PFSK-1 (cell line): ENCODE data around the gene FOXP4.

Experiments used
- FOXP2 ChIP-seq: optimal IDR thresholded peaks from 2 replicates; pipeline ENCODE3; 2011; ENCODE audit warnings: borderline replicate concordance, control low read depth, inconsistent platforms; ENCODE audit not compliant: insufficient read depth; ENCODE audit errors: extremely low read length, extremely low read depth
- POLR2AphosphoS5 ChIP-seq: IDR thresholded peaks from 2 replicates; pipeline ENCODE4 v1.6.1; 2012; ENCODE audit warnings: low read depth, mild to moderate bottlenecking, control low read depth, low read length, moderate library complexity
- SIN3A ChIP-seq: IDR thresholded peaks from 2 replicates; pipeline ENCODE4 v1.6.1; 2012; ENCODE audit warnings: mild to moderate bottlenecking, low read length, moderate library complexity, borderline replicate concordance; ENCODE audit not compliant: insufficient read depth
- TAF1 ChIP-seq: IDR thresholded peaks from 2 replicates; pipeline ENCODE4 v1.6.1; 2012; ENCODE audit warnings: low read length, control low read depth, borderline replicate concordance; ENCODE audit not compliant: insufficient read depth
- TF ChIP-seq, protein P1 (sequence below), 2 experiments: IDR thresholded peaks; 2 replicates each; pipeline versions ENCODE4 v1.6.1 to v1.8.0; 2011 to 2012; ENCODE audit warnings: low read depth in 2 of 2, low read length in 2 of 2, control low read depth in 1 of 2, inconsistent platforms in 1 of 2, mild to moderate bottlenecking in 1 of 2, moderate library complexity in 1 of 2; ENCODE audit not compliant: insufficient read depth in 1 of 2

Gene FOXP4

DNA sequence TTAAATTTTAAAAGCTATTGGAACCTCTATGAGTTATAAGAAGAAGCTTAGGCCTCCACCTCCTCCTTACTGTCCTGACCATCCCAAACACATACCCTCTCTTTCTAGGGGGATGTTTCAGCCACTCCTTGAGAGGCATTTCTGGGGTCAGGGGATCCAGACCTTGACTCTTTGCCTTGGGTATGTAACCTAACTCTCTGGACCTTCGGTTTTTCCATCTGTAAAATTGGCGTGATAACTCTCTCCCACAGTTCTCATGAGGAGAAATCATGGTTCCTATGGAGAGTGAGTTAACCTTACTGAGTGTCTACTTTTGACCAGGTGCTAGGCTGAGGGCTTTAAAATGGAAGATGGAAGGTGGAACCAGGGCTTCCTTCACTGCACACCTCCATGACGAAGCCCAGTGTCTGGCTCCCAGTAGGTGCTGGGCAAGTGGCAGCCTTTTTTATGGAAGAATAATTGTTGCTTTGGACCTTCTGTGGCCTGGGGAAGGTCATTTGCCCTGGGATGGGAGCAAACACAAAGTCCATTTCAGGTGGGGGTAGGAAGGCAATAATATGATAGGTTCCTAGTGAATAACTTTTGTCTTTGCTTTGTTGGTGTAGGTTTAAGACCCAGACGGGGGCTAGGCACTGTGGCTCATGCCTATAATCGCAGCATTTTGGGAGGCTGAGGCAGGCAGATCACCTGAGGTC is 18.4 kb downstream of the FOXP4 start:
- TF ChIP-seq, protein P1, sequence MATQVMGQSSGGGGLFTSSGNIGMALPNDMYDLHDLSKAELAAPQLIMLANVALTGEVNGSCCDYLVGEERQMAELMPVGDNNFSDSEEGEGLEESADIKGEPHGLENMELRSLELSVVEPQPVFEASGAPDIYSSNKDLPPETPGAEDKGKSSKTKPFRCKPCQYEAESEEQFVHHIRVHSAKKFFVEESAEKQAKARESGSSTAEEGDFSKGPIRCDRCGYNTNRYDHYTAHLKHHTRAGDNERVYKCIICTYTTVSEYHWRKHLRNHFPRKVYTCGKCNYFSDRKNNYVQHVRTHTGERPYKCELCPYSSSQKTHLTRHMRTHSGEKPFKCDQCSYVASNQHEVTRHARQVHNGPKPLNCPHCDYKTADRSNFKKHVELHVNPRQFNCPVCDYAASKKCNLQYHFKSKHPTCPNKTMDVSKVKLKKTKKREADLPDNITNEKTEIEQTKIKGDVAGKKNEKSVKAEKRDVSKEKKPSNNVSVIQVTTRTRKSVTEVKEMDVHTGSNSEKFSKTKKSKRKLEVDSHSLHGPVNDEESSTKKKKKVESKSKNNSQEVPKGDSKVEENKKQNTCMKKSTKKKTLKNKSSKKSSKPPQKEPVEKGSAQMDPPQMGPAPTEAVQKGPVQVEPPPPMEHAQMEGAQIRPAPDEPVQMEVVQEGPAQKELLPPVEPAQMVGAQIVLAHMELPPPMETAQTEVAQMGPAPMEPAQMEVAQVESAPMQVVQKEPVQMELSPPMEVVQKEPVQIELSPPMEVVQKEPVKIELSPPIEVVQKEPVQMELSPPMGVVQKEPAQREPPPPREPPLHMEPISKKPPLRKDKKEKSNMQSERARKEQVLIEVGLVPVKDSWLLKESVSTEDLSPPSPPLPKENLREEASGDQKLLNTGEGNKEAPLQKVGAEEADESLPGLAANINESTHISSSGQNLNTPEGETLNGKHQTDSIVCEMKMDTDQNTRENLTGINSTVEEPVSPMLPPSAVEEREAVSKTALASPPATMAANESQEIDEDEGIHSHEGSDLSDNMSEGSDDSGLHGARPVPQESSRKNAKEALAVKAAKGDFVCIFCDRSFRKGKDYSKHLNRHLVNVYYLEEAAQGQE (IDR thresholded peaks at IDR 0.05; ENCODE audit: insufficient read depth in 1 of 2, low read depth in 2 of 2, low read length in 2 of 2) = no peak
- TF ChIP-seq SIN3A = no peak

DNA sequence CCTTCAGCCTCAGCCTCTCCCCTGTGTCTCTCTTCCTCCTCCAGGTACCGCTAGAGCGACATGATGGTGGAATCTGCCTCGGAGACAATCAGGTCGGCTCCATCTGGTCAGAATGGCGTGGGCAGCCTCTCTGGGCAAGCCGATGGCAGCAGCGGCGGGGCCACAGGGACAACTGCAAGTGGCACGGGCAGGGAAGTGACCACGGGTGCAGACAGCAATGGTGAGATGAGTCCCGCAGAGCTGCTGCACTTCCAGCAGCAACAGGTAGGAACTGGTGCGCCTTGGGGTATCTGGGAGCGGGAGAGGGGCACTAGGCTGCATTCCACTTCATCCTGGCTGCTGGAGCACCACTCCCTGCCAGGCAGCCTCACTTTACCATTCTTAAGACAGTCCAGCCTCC is 19.5 kb downstream of the FOXP4 start:
- no peak for TF ChIP-seq FOXP2
- TF ChIP-seq, protein P1 (IDR thresholded peaks at IDR 0.05; ENCODE audit: insufficient read depth in 1 of 2, low read depth in 2 of 2, low read length in 2 of 2) = no peak
- no peak for TF ChIP-seq SIN3A
- no peak for TF ChIP-seq POLR2AphosphoS5
- no peak for TF ChIP-seq TAF1

GRCh38 chr6:41566961-41567360 is 20.8 kb downstream of the FOXP4 start:
- TF ChIP-seq SIN3A (no peak), FOXP2 (no peak), POLR2AphosphoS5 (no peak), TAF1 (no peak)
- TF ChIP-seq, protein P1 (IDR thresholded peaks at IDR 0.05; ENCODE audit: insufficient read depth in 1 of 2, low read depth in 2 of 2, low read length in 2 of 2) = no peak

DNA sequence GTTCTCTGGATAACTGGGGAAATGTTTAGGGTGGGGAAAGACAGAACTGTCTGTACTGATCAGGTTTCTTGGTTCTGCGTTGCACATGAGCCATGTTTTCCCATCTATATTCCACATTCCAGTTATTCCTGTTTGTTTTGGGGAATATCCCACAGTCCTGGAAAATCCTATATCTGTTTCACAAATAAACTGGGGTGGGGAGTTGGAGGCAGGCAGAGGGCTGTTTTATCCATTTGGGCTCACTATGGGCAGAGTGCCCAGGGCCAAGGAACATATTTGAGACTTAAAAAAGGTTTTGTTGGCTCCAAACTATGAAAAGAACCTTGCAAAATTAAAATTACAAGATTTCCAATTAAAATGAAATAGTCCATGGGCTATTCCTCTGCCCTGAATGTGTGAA is 21.5 kb downstream of the FOXP4 start:
- TF ChIP-seq POLR2AphosphoS5 (no peak), SIN3A (no peak), TAF1 (no peak), FOXP2 (no peak)
- TF ChIP-seq, protein P1 (IDR thresholded peaks at IDR 0.05; ENCODE audit: insufficient read depth in 1 of 2, low read depth in 2 of 2, low read length in 2 of 2) = no peak

- TF ChIP-seq FOXP2 = no peak
- TF ChIP-seq TAF1 = no peak
- TF ChIP-seq, protein P1 (IDR thresholded peaks at IDR 0.05; ENCODE audit: insufficient read depth in 1 of 2, low read depth in 2 of 2, low read length in 2 of 2) = no peak
- no peak for TF ChIP-seq SIN3A
- TF ChIP-seq POLR2AphosphoS5 = no peak
Measured at GRCh38 chr6:41568202-41568584, 22.0 kb downstream of the FOXP4 start.
